GM06990 (cell line): ENCODE data around the gene SHE.

ENCODE experiments used
- DNase-seq: peaks from one replicate; pipeline ENCODE4 v3.0.0-alpha.2; 2011; ENCODE audit not compliant: insufficient read length; ENCODE audit errors: extremely low read depth
- H3K27me3 ChIP-seq: replicated peaks from 2 replicates; pipeline ENCODE4 v1.6.0; 2011; ENCODE audit warnings: low read length; ENCODE audit not compliant: control insufficient read depth, insufficient read depth
- H3K36me3 ChIP-seq: 2 replicates; pipeline ENCODE4 v1.5.1; 2011; ENCODE audit warnings: low read length; ENCODE audit not compliant: control insufficient read depth, insufficient read depth
- H3K4me3 ChIP-seq: replicated peaks from 2 replicates; pipeline ENCODE4 v1.5.1; 2011; ENCODE audit warnings: low read depth, mild to moderate bottlenecking, control low read depth, low read length
- TF ChIP-seq, protein P1 (sequence below): IDR thresholded peaks from 2 replicates; pipeline ENCODE4 v1.5.1; 2011; ENCODE audit warnings: low read length, control low read depth, mild to moderate bottlenecking, inconsistent platforms; ENCODE audit not compliant: insufficient read depth, poor library complexity, severe bottlenecking

The SHE gene

DNA sequence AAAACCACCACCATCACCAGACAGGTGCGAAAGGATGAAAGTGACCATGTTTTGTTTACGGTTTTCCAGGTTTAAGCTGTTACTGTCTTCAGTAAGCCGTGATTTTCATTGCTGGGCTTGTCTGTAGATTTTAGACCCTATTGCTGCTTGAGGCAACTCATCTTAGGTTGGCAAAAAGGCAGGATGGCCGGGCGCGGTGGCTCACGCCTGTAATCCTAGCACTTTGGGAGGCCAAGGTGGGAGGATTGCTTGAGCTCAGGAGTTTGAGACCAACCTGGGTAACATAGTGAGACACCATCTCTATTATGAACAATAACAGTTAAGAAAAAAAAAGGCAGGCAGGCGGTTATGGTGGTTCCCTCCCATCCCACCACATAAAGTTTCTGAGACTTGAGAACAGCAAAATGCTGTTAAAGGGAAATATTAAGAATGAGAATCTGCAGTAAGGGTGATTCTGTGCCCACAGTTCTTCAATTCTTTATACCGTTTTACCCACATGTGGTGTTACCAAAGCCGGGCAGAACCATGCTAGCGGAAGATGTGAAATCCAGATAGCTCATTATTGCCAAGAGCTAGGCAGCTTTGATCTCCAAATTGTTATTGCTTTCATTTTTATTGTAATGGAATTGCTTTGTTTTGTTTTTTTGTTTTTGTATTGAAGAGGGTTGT, 34.6 kb downstream of the SHE start:
- TF ChIP-seq, protein P1, sequence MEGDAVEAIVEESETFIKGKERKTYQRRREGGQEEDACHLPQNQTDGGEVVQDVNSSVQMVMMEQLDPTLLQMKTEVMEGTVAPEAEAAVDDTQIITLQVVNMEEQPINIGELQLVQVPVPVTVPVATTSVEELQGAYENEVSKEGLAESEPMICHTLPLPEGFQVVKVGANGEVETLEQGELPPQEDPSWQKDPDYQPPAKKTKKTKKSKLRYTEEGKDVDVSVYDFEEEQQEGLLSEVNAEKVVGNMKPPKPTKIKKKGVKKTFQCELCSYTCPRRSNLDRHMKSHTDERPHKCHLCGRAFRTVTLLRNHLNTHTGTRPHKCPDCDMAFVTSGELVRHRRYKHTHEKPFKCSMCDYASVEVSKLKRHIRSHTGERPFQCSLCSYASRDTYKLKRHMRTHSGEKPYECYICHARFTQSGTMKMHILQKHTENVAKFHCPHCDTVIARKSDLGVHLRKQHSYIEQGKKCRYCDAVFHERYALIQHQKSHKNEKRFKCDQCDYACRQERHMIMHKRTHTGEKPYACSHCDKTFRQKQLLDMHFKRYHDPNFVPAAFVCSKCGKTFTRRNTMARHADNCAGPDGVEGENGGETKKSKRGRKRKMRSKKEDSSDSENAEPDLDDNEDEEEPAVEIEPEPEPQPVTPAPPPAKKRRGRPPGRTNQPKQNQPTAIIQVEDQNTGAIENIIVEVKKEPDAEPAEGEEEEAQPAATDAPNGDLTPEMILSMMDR = no peak
- H3K36me3 ChIP-seq = no peaks in the 10 kb centered on the region
- no peak for DNase-seq
- H3K4me3 ChIP-seq = no peak overlapping the region
- no peaks in the 10 kb centered on the region; the same call in 1 of the 2 replicates for H3K27me3 ChIP-seq

GRCh38 chr1:154466921-154467417, 35.2 kb downstream of the SHE start:
- Histone ChIP-seq H3K27me3 (no peaks in the 10 kb centered on the region; the same call in 1 of the 2 replicates), H3K36me3 (no peaks in the 10 kb centered on the region), H3K4me3 (no peak overlapping the region)
- TF ChIP-seq, protein P1 = peak; percentile 41
- DNase-seq = no peak

DNA sequence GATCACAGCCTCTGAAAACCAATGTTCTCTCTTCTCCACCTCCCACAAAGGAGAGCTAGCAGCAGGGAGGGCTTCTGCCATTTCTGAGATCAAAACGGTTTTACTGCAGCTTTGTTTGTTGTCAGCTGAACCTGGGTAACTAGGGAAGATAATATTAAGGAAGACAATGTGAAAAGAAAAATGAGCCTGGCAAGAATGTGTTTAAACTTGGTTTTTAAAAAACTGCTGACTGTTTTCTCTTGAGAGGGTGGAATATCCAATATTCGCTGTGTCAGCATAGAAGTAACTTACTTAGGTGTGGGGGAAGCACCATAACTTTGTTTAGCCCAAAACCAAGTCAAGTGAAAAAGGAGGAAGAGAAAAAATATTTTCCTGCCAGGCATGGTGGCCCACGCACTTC, 36.0 kb downstream of the SHE start:
- TF ChIP-seq, protein P1 = no peak
- Histone ChIP-seq H3K36me3 (no peaks in the 10 kb centered on the region), H3K27me3 (no peaks in the 10 kb centered on the region; the same call in 1 of the 2 replicates), H3K4me3 (no peak overlapping the region)
- DNase-seq = no peak

DNA sequence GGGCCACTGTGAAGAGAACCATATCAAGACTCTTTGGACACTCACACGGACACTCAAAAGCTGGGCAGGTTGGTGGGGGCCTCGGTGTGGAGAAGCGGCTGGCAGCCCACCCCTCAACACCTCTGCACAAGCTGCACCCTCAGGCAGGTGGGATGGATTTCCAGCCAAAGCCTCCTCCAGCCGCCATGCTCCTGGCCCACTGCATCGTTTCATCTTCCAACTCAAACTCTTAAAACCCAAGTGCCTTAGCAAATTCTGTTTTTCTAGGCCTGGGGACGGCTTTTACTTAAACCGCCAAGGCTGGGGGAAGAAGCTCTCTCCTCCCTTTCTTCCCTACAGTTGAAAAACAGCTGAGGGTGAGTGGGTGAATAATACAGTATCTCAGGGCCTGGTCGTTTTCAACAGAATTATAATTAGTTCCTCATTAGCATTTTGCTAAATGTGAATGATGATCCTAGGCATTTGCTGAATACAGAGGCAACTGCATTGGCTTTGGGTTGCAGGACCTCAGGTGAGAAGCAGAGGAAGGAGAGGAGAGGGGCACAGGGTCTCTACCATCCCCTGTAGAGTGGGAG, 36.5 kb downstream of the SHE start:
- Histone ChIP-seq H3K27me3 (no peaks in the 10 kb centered on the region; the same call in 1 of the 2 replicates), H3K36me3 (no peaks in the 10 kb centered on the region), H3K4me3 (no peak overlapping the region)
- no peak for DNase-seq
- TF ChIP-seq, protein P1 = no peak

GRCh38 chr1:154463512-154463990, 38.7 kb downstream of the SHE start:
- H3K27me3 ChIP-seq = no peaks in the 10 kb centered on the region
- peak; percentile 41 for DNase-seq
- no peaks in the 10 kb centered on the region for H3K36me3 ChIP-seq
- H3K4me3 ChIP-seq = no peak overlapping the region
- TF ChIP-seq, protein P1 = no peak
